ENCODE measurements around the gene NR5A2.

GRCh38 chr1:200037904-200038303 lies 10.4 kb downstream of the NR5A2 start:
- TF ChIP-seq CTCF (IDR thresholded peaks at IDR 0.05 in 4 of 5, conservative IDR thresholded peaks at IDR 0.05 in 1 of 5), result no peak
- TF ChIP-seq POLR2A (IDR thresholded peaks at IDR 0.05), result no peak

Data from gastrocnemius medialis (tissue), 4 donors.